K562 (cell line): Measurements from ENCODE around the gene CSNK1G1. TPM values are rescaled to one million over a fixed set of nuclear protein-coding genes. Genes with fewer than 3 reads are reported as not detected.
"Not testable (repeated sequence)": the region's sequence is repeated elsewhere in the genome, so short reads cannot be mapped to it uniquely, and the experiment has no call there.

Source experiments
- ATAC-seq: fragments of 200-7000 bp; cut with Tn5 transposase; 3 replicates; pipeline ENCODE4 v1.9.1; 2020; ENCODE audit warnings: moderate library complexity
- BruUV-seq: library from RNA; stranded (reverse); fragments of 400-500 nt; replicated peaks from 2 replicates; lab custom pipeline; 2021; lab: Mats Ljungman, UMichigan
- CTCF ChIA-PET: fragments of 300-600 bp; formaldehyde crosslinking; extraction: SDS; loops from one replicate; lab custom pipeline; 2021; ENCODE audit warnings: low intra/inter-chr PET ratio; lab: Yijun Ruan, JAX
- POLR2A ChIA-PET: fragments of 300-600, 350-650 bp; sonication (Branson Sonifier 250); formaldehyde crosslinking; extraction: SDS; loops from one replicate; lab custom pipeline; 2021; ENCODE audit warnings: antibody characterized with exemption, inconsistent platforms; lab: Yijun Ruan, JAX
- DNase-seq, 4 experiments: peaks; one replicate each; pipeline versions ENCODE4 v3.0.0 to v3.0.0-alpha.2; 2011 to 2018; ENCODE audit warnings: low spot score in 3 of 4, mixed read lengths in 3 of 4; ENCODE audit errors: extremely low read depth in 1 of 4
- FAIRE-seq: peaks from 2 replicates; lab custom pipeline; 2011; peaks lifted over from hg19 to GRCh38; lab: Jason Lieb, UNC
- H2AFZ ChIP-seq: 2 replicates; pipeline ENCODE4 v1.6.0; 2011; ENCODE audit warnings: low read depth, low read length, control low read depth, inconsistent platforms
- H3K27ac ChIP-seq: fragments of 200-600 bp; 3 replicates; pipeline ENCODE4 v1.8.0; 2011; ENCODE audit warnings: low read depth, mild to moderate bottlenecking, control low read depth, inconsistent platforms, low read length, moderate library complexity, mixed read lengths; ENCODE audit errors: extremely low read depth
- H3K27me3 ChIP-seq, 2 experiments: fragments of 300-600 bp in 1 of 2; 2 replicates in 1 of 2; 3 replicates in 1 of 2; pipeline versions ENCODE4 v1.6.0 to v1.8.0; 2011; ENCODE audit warnings: inconsistent platforms in 2 of 2, low read length in 2 of 2, mild to moderate bottlenecking in 1 of 2, mixed read lengths in 1 of 2, moderate library complexity in 1 of 2; ENCODE audit not compliant: control insufficient read depth in 2 of 2, insufficient read depth in 2 of 2
- H3K36me3 ChIP-seq: fragments of 300-600 bp; 3 replicates; pipeline ENCODE4 v1.8.0; 2011; ENCODE audit warnings: mild to moderate bottlenecking, low read length, inconsistent platforms; ENCODE audit not compliant: control insufficient read depth, insufficient read depth
- H3K4me1 ChIP-seq, 2 experiments: fragments of 200-600 bp in 1 of 2; replicated peaks in 1 of 2; 2 replicates in 1 of 2; 3 replicates in 1 of 2; pipeline versions ENCODE4 v1.5.1 to v1.8.0; 2011; ENCODE audit warnings: inconsistent platforms in 2 of 2, low read length in 2 of 2, mild to moderate bottlenecking in 1 of 2, mixed read lengths in 1 of 2, moderate library complexity in 1 of 2; ENCODE audit not compliant: control insufficient read depth in 2 of 2, insufficient read depth in 2 of 2
- H3K4me2 ChIP-seq: 2 replicates; pipeline ENCODE4 v1.6.1; 2011; ENCODE audit warnings: low read length, control low read depth, inconsistent platforms, mixed read lengths; ENCODE audit not compliant: insufficient read depth
- H3K4me3 ChIP-seq: fragments of 200-600 bp; sonication (generic), shearing (Covaris generic); 2 replicates; pipeline ENCODE4 v1.5.1; 2016; ENCODE audit warnings: control low read depth, inconsistent platforms
- H3K79me2 ChIP-seq: fragments of 200-600 bp; 3 replicates; pipeline ENCODE4 v1.8.0; 2011; ENCODE audit warnings: low read length, inconsistent platforms; ENCODE audit not compliant: control insufficient read depth, insufficient read depth
- H3K9ac ChIP-seq, 2 experiments: 2 replicates each; pipeline versions ENCODE4 v1.6.0 to v1.6.1; 2011; ENCODE audit warnings: low read depth in 2 of 2, low read length in 2 of 2, control low read depth in 1 of 2, inconsistent platforms in 1 of 2, mild to moderate bottlenecking in 1 of 2, mixed read lengths in 1 of 2; ENCODE audit not compliant: insufficient read depth in 1 of 2
- H3K9me1 ChIP-seq: one replicate; pipeline ENCODE4 v1.6.0; 2011; ENCODE audit warnings: inconsistent platforms, mild to moderate bottlenecking, low read length, moderate library complexity; ENCODE audit not compliant: control insufficient read depth, insufficient read depth
- H3K9me3 ChIP-seq: replicated peaks from 2 replicates; pipeline ENCODE4 v1.5.1; 2011; ENCODE audit warnings: low read depth, low read length, inconsistent platforms; ENCODE audit not compliant: control insufficient read depth, insufficient read depth
- H4K20me1 ChIP-seq: replicated peaks from 2 replicates; pipeline ENCODE4 v1.6.1; 2011; ENCODE audit warnings: low read length, inconsistent platforms, mixed read lengths; ENCODE audit not compliant: control insufficient read depth, insufficient read depth
- HMGXB4 ChIP-seq: sonication (generic); formaldehyde crosslinking; IDR thresholded peaks from 2 replicates; pipeline ENCODE4 v1.8.1; 2023; ENCODE audit warnings: mild to moderate bottlenecking, missing genetic modification reagents
- TFAP4 ChIP-seq: sonication (generic); formaldehyde crosslinking; IDR thresholded peaks from 2 replicates; pipeline ENCODE4 v1.8.0; 2022; ENCODE audit warnings: missing genetic modification reagents, mild to moderate bottlenecking, moderate library complexity, borderline replicate concordance
- YY1 ChIP-seq, 3 experiments: IDR thresholded peaks; 2 replicates each; pipeline ENCODE4 v1.6.1; 2011; ENCODE audit warnings: low read length in 2 of 3, mild to moderate bottlenecking in 2 of 3, moderate library complexity in 2 of 3, borderline replicate concordance in 1 of 3, control low read depth in 1 of 3, low read depth in 1 of 3; ENCODE audit not compliant: insufficient read depth in 3 of 3, insufficient replicate concordance in 2 of 3, control insufficient read depth in 1 of 3, insufficient read length in 1 of 3; ENCODE audit errors: extremely low read depth in 1 of 3
- ZHX1 ChIP-seq: fragments of 150-350 bp; conservative IDR thresholded peaks from 2 replicates; pipeline ENCODE4 v1.6.1; 2014; ENCODE audit warnings: low read length
- ZNF316 ChIP-seq: fragments of 450-650 bp; IDR thresholded peaks from 2 replicates; pipeline ENCODE4 v1.6.1; 2016
- ZNF384 ChIP-seq: IDR thresholded peaks from 2 replicates; pipeline ENCODE4 v1.6.1; 2012; ENCODE audit warnings: low read depth, low read length, improper control_type of control experiment
- WGBS: fragments of 100-300 bp; shearing (Covaris generic); methylation state at CpG from one replicate; pipeline ENCODE4 v1.1.6; 2016; ENCODE audit warnings: low coverage, mixed read lengths; ENCODE audit not compliant: insufficient coverage; ENCODE audit errors: missing lambda C conversion rate; 5-methylcytosine and 5-hydroxymethylcytosine counted together
- in situ Hi-C: fragments of 300-500 bp; cut with MboI; formaldehyde crosslinking; loops from 4 replicates; pipeline ENCODE4 v1.15.0; 2018; ENCODE audit warnings: inconsistent platforms, mixed read lengths
- intact Hi-C: fragments of 100-400 bp; cut with micrococcal nuclease; formaldehyde crosslinking; loops from 2 replicates; pipeline ENCODE4 v1.14.2; 2022
- polyA plus RNA-seq, 8 experiments: library from polyadenylated mRNA; depleted of rRNA in 4 of 8; stranded (reverse) in 5 of 8; unstranded in 3 of 8; fragments of >200 nt; fragmentation: Nextera tagmentation in 2 of 8; fragmentation: Illumina TruSeq in 1 of 8; extraction: Ambion mirVana in 2 of 8; extraction: Trizol in 1 of 8; gene quantifications; 2 replicates each; pipeline versions ENCODE4 v1.2.1 to v1.2.3, GENCODE V29; 2011 to 2014; ENCODE audit warnings: inconsistent platforms in 1 of 8, missing spikeins in 1 of 8
- total RNA-seq, 7 experiments: library from RNA; depleted of rRNA in 6 of 7; stranded (reverse); fragments of >200 nt in 6 of 7; fragmentation: Illumina TruSeq in 2 of 7; extraction: Trizol in 2 of 7; gene quantifications; 2 replicates each; pipeline versions ENCODE4 v1.2.1 to v1.2.3, GENCODE V29; 2011 to 2021; ENCODE audit warnings: low replicate concordance in 1 of 7

The CSNK1G1 gene
- total and polyA plus RNA-seq, 9 of the 15 experiments (the other 6 are each of a cell fraction or from before 2014, with no cell fraction given), result 4.5 to 18.5 (median 9.5) TPM

GRCh38 chr15:64326458-64326857 lies 29.5 kb downstream of the CSNK1G1 start:
- H2AFZ ChIP-seq, intact Hi-C loops, H3K27me3 ChIP-seq, H3K9me3 ChIP-seq, H4K20me1 ChIP-seq, H3K9me1 ChIP-seq, in situ Hi-C loops, H3K79me2 ChIP-seq, H3K27ac ChIP-seq, FAIRE-seq, CTCF ChIA-PET, H3K4me1 ChIP-seq, H3K4me3 ChIP-seq, H3K9ac ChIP-seq, H3K36me3 ChIP-seq, H3K4me2 ChIP-seq, ATAC-seq, BruUV-seq, DNase-seq: not testable (repeated sequence)
- 92% methylated on average over 11 of the region's 20 CpGs for WGBS
- 0 out of 2 replicates have a peak, but pooled peaks have one; percentile 12 for TF ChIP-seq ZNF384
- TF ChIP-seq YY1 (IDR thresholded peaks at IDR 0.05; ENCODE audit: borderline replicate concordance in 1 of 3, control insufficient read depth in 1 of 3, extremely low read depth in 1 of 3, insufficient read depth in 3 of 3, insufficient read length in 1 of 3, insufficient replicate concordance in 2 of 3, low read depth in 1 of 3, low read length in 2 of 3), result peak in 1 of 3 experiments; percentile 21
- POLR2A ChIA-PET, result interaction anchor here (0.6 kb wide), 1 partner anchor 33 kb away, joined by 3 read pairs; no protein-coding TSS in a partner anchor

- ChIA-PET CTCF (no interaction called here), POLR2A (interaction anchor here (0.7 to 1.8 kb wide), 3 partner anchors 10 to 161 kb away, joined by 3 to 4 read pairs (median 4); partner anchors contain the start of gene PPIB)
- Histone ChIP-seq H3K9me1 (no peaks in the 10 kb centered on the region), H3K9ac (no peak overlapping the region), H2AFZ (no peak overlapping the region), H3K4me3 (no peak overlapping the region), H3K4me2 (no peak overlapping the region), H3K27ac (no peak overlapping the region), H3K79me2 (peaks cover 6% of the 10 kb centered on the region; the same call in 2 of the 3 replicates), H4K20me1 (no peaks in the 10 kb centered on the region), H3K27me3 (no peaks in the 10 kb centered on the region), H3K9me3 (no peaks in the 10 kb centered on the region), H3K4me1 (no peaks in the 10 kb centered on the region), H3K36me3 (no peaks in the 10 kb centered on the region)
- intact Hi-C loops, result no loop called here
- in situ Hi-C loops, result no loop called here
- BruUV-seq, result no TSS peak
- DNase-seq (no peak), ATAC-seq (no peak), FAIRE-seq (no peak)
- WGBS, result 74% methylated on average over 5 of the region's 5 CpGs
- TF ChIP-seq HMGXB4, result no peak
- peak; percentile 39; the same call in 1 of the 2 replicates for TF ChIP-seq ZNF316
- TF ChIP-seq ZHX1, result no peak
- TF ChIP-seq TFAP4 (CRISPR knock-in tag), result no peak
Measured at GRCh38 chr15:64324165-64324877, 31.7 kb downstream of the CSNK1G1 start.
